Spinal cord (tissue), 10 donors: ENCODE data around the gene RAD51AP1. TPM values are rescaled to one million over a fixed set of nuclear protein-coding genes. Genes with fewer than 3 reads are reported as not detected.

ENCODE experiments used
- DNase-seq, 6 donors: peaks; one replicate each; pipeline versions ENCODE4 v3.0.0 to v3.0.0-alpha.2; 2013 to 2015; ENCODE audit warnings: low spot score in 6 of 6, low read depth in 4 of 6
- H3K27ac ChIP-seq: one replicate; pipeline ENCODE4 v1.5.1; 2013; ENCODE audit warnings: low read depth, low read length, control low read depth
- H3K27me3 ChIP-seq: one replicate; pipeline ENCODE4 v1.6.1; 2013; ENCODE audit warnings: low read length; ENCODE audit not compliant: control insufficient read depth, insufficient read depth
- H3K36me3 ChIP-seq: one replicate; pipeline ENCODE4 v1.6.1; 2013; ENCODE audit warnings: low read length; ENCODE audit not compliant: control insufficient read depth, insufficient read depth
- H3K4me1 ChIP-seq: one replicate; pipeline ENCODE4 v1.6.1; 2013; ENCODE audit warnings: low read length; ENCODE audit not compliant: control insufficient read depth, insufficient read depth
- H3K4me3 ChIP-seq: one replicate; pipeline ENCODE4 v1.5.1; 2013; ENCODE audit warnings: low read depth, low read length, control low read depth
- H3K9me3 ChIP-seq: one replicate; pipeline ENCODE4 v1.6.1; 2013; ENCODE audit warnings: low read length; ENCODE audit not compliant: control insufficient read depth, insufficient read depth
- WGBS: methylation state at CpG from one replicate; pipeline ENCODE4 v1.1.5; 2013; ENCODE audit warnings: missing lambda C conversion rate; ENCODE audit not compliant: insufficient coverage; 5-methylcytosine and 5-hydroxymethylcytosine counted together
- polyA plus RNA-seq, 2 donors: library from polyadenylated mRNA; unstranded; fragments of 120-200 nt; gene quantifications; one replicate each; pipeline ENCODE4 v1.2.1, GENCODE V29; 2013; ENCODE audit not compliant: insufficient read length in 2 of 2
- total RNA-seq, 2 donors: library from RNA; depleted of rRNA in 1 of 2; stranded (reverse); fragments of 120-200 nt in 1 of 2; fragments of >200 nt in 1 of 2; gene quantifications; one replicate each; pipeline versions ENCODE4 v1.2.3 to v1.2.4, GENCODE V29; 2013 to 2014
- donor health status: healthy.

RAD51AP1 gene
- total and polyA plus RNA-seq, 4 donors, result 10.2 to 13.2 (median 11.6) TPM

GRCh38 chr12:4540170-4540569 is 1.5 kb downstream of the RAD51AP1 start:
- 81% methylated on average over 2 of the region's 3 CpGs for WGBS
- no peak overlapping the region for H3K27ac ChIP-seq
- no peaks in the 10 kb centered on the region for H3K9me3 ChIP-seq
- H3K36me3 ChIP-seq, result no peaks in the 10 kb centered on the region
- H3K4me3 ChIP-seq, result no peak overlapping the region
- no peaks in the 10 kb centered on the region for H3K27me3 ChIP-seq
- no peak for DNase-seq
- no peaks in the 10 kb centered on the region for H3K4me1 ChIP-seq

GRCh38 chr12:4540638-4541037 is 1.9 kb downstream of the RAD51AP1 start:
- DNase-seq, result no peak
- WGBS, result no CpG with 5 or more reads among the region's 2 CpGs
- no peaks in the 10 kb centered on the region for H3K4me1 ChIP-seq

GRCh38 chr12:4545195-4545594 is 6.5 kb downstream of the RAD51AP1 start:
- Histone ChIP-seq H3K9me3 (no peaks in the 10 kb centered on the region), H3K27ac (no peak overlapping the region), H3K36me3 (no peaks in the 10 kb centered on the region), H3K27me3 (no peaks in the 10 kb centered on the region), H3K4me3 (no peak overlapping the region), H3K4me1 (no peaks in the 10 kb centered on the region)
- DNase-seq, result no peak
- WGBS, result no CpG with 5 or more reads among the region's 1 CpG

More at GRCh38 chr12:4540638-4541037, 1.9 kb downstream of the RAD51AP1 start:
- Histone ChIP-seq H3K27me3 (no peaks in the 10 kb centered on the region), H3K4me3 (no peak overlapping the region), H3K9me3 (no peaks in the 10 kb centered on the region), H3K36me3 (no peaks in the 10 kb centered on the region), H3K27ac (no peak overlapping the region)

- H3K27ac ChIP-seq, result no peak overlapping the region
- no peaks in the 10 kb centered on the region for H3K27me3 ChIP-seq
- H3K4me1 ChIP-seq, result no peaks in the 10 kb centered on the region
- H3K36me3 ChIP-seq, result no peaks in the 10 kb centered on the region
- no CpG with 5 or more reads among the region's 1 CpG for WGBS
- DNase-seq, result no peak
- no peak overlapping the region for H3K4me3 ChIP-seq
- H3K9me3 ChIP-seq, result no peaks in the 10 kb centered on the region
These were observed 13.5 kb downstream of the RAD51AP1 start for GRCh38 chr12:4552191-4552590.

GRCh38 chr12:4553943-4554342 is 15.3 kb downstream of the RAD51AP1 start:
- H3K36me3 ChIP-seq, result no peaks in the 10 kb centered on the region
- H3K9me3 ChIP-seq, result no peaks in the 10 kb centered on the region
- 98% methylated on average over 4 of the region's 4 CpGs for WGBS
- DNase-seq, result no peak
- no peak overlapping the region for H3K4me3 ChIP-seq
- no peaks in the 10 kb centered on the region for H3K27me3 ChIP-seq
- H3K4me1 ChIP-seq, result no peaks in the 10 kb centered on the region
- H3K27ac ChIP-seq, result no peak overlapping the region

GRCh38 chr12:4555804-4556203 is 17.1 kb downstream of the RAD51AP1 start:
- Histone ChIP-seq H3K27ac (no peak overlapping the region), H3K4me1 (no peaks in the 10 kb centered on the region), H3K4me3 (no peak overlapping the region), H3K36me3 (no peaks in the 10 kb centered on the region), H3K27me3 (no peaks in the 10 kb centered on the region), H3K9me3 (no peaks in the 10 kb centered on the region)
- no peak for DNase-seq
- 100% methylated on average over 1 of the region's 2 CpGs for WGBS

- WGBS, result 93% methylated on average over 1 of the region's 2 CpGs
- no peak overlapping the region for H3K27ac ChIP-seq
These were observed 18.2 kb downstream of the RAD51AP1 start for GRCh38 chr12:4556735-4557530.

GRCh38 chr12:4557586-4557985 is 18.9 kb downstream of the RAD51AP1 start:
- Histone ChIP-seq H3K4me1 (peaks cover 11% of the 10 kb centered on the region), H3K36me3 (no peaks in the 10 kb centered on the region), H3K27ac (no peak overlapping the region), H3K4me3 (no peak overlapping the region), H3K9me3 (no peaks in the 10 kb centered on the region), H3K27me3 (no peaks in the 10 kb centered on the region)
- 91% methylated on average over 5 of the region's 5 CpGs for WGBS
- DNase-seq, result no peak

More at GRCh38 chr12:4556735-4557530, 18.2 kb downstream of the RAD51AP1 start:
- no peaks in the 10 kb centered on the region for H3K9me3 ChIP-seq
- no peaks in the 10 kb centered on the region for H3K36me3 ChIP-seq
- H3K27me3 ChIP-seq, result no peaks in the 10 kb centered on the region
- no peak overlapping the region for H3K4me3 ChIP-seq
- DNase-seq, result no peak
- peaks cover 5% of the 10 kb centered on the region for H3K4me1 ChIP-seq

GRCh38 chr12:4558171-4558570 is 19.5 kb downstream of the RAD51AP1 start:
- Histone ChIP-seq H3K9me3 (no peaks in the 10 kb centered on the region), H3K4me3 (no peak overlapping the region), H3K27ac (no peak overlapping the region), H3K36me3 (no peaks in the 10 kb centered on the region), H3K27me3 (no peaks in the 10 kb centered on the region), H3K4me1 (peaks cover 11% of the 10 kb centered on the region)
- DNase-seq, result no peak
- whole genome bisulfite sequencing, result no CpG with 5 or more reads among the region's 2 CpGs

- Histone ChIP-seq H3K4me3 (peak within 1 kb of the TSS; percentile 44), H3K27ac (peak within 1 kb of the TSS; percentile 16), H3K36me3 (no peaks in the 10 kb centered on the region), H3K27me3 (no peaks in the 10 kb centered on the region), H3K9me3 (no peaks in the 10 kb centered on the region), H3K4me1 (peaks cover 11% of the 10 kb centered on the region)
- DNase-seq, result peak; percentile 33 to 89 (median 51)
- WGBS, result 6% methylated on average over 44 of the region's 44 CpGs
These were observed 23.5 kb downstream of the RAD51AP1 start, which contains the start of gene DYRK4 for GRCh38 chr12:4562034-4562657. Gene DYRK4 (plus strand): TSS chr12:4562208. CDS start chr12:4562246, 38 bp downstream.
